ENCODE data around the gene EXOSC7.

EXOSC7 gene

GRCh38 chr3:44976002-44976815 is at the start of gene EXOSC7, which contains the start of gene ZDHHC3:
EXOSC7 (plus strand) TSS chr3:44976244; CDS start chr3:44976278, 34 bp downstream.
ZDHHC3 (minus strand) TSS chr3:44976174; CDS start chr3:44959436, 16,738 bp downstream.
- Histone ChIP-seq H3K4me1 (ENCODE audit: control insufficient read depth, insufficient read depth, low read length, unreplicated experiment) (peaks cover 25% of the 10 kb centered on the region), H3K4me3 (ENCODE audit: low read depth, low read length) (peak within 1 kb of the TSS; percentile 99), H3K36me3 (ENCODE audit: insufficient read depth, low read length) (no peaks in the 10 kb centered on the region), H2AFZ (ENCODE audit: low read length, unreplicated experiment) (peak within 1 kb of the TSS; percentile 100), H3K27me3 (ENCODE audit: insufficient read depth, low read length) (no peaks in the 10 kb centered on the region), H3K27ac (ENCODE audit: low read depth, low read length) (peak within 1 kb of the TSS; percentile 55), H3K79me2 (ENCODE audit: control insufficient read depth, insufficient read depth, low read length, unreplicated experiment) (peaks cover 86% of the 10 kb centered on the region)

- Histone ChIP-seq H3K4me3 (ENCODE audit: low read depth, low read length) (no peak overlapping the region), H3K4me1 (ENCODE audit: control insufficient read depth, insufficient read depth, low read length, unreplicated experiment) (peaks cover 10% of the 10 kb centered on the region), H3K79me2 (ENCODE audit: control insufficient read depth, insufficient read depth, low read length, unreplicated experiment) (no peaks in the 10 kb centered on the region), H3K27ac (ENCODE audit: low read depth, low read length) (no peak overlapping the region), H3K27me3 (ENCODE audit: insufficient read depth, low read length) (no peaks in the 10 kb centered on the region), H3K36me3 (ENCODE audit: insufficient read depth, low read length) (no peaks in the 10 kb centered on the region; the same call in 1 of the 2 replicates), H2AFZ (ENCODE audit: low read length, unreplicated experiment) (no peak overlapping the region)
Observed at GRCh38 chr3:44926921-44927320, 49.1 kb upstream of the EXOSC7 start.

GRCh38 chr3:44927371-44927770 is 48.7 kb upstream of the EXOSC7 start:
- no peaks in the 10 kb centered on the region; the same call in 1 of the 2 replicates for H3K36me3 ChIP-seq (ENCODE audit: insufficient read depth, low read length)

GRCh38 chr3:44929782-44930181 is 46.3 kb upstream of the EXOSC7 start:
- H3K36me3 ChIP-seq (ENCODE audit: insufficient read depth, low read length), result no peaks in the 10 kb centered on the region; the same call in 1 of the 2 replicates
- no peak overlapping the region for H3K27ac ChIP-seq (ENCODE audit: low read depth, low read length)
- no peaks in the 10 kb centered on the region for H3K79me2 ChIP-seq (ENCODE audit: control insufficient read depth, insufficient read depth, low read length, unreplicated experiment)
- no peaks in the 10 kb centered on the region for H3K27me3 ChIP-seq (ENCODE audit: insufficient read depth, low read length)
- no peak overlapping the region for H3K4me3 ChIP-seq (ENCODE audit: low read depth, low read length)
- H3K4me1 ChIP-seq (ENCODE audit: control insufficient read depth, insufficient read depth, low read length, unreplicated experiment), result peaks cover under 1% of the 10 kb centered on the region
- no peak overlapping the region for H2AFZ ChIP-seq (ENCODE audit: low read length, unreplicated experiment)

More at GRCh38 chr3:44927371-44927770, 48.7 kb upstream of the EXOSC7 start:
- Histone ChIP-seq H3K4me1 (ENCODE audit: control insufficient read depth, insufficient read depth, low read length, unreplicated experiment) (peaks cover 10% of the 10 kb centered on the region), H3K4me3 (ENCODE audit: low read depth, low read length) (no peak overlapping the region), H3K27me3 (ENCODE audit: insufficient read depth, low read length) (no peaks in the 10 kb centered on the region), H3K79me2 (ENCODE audit: control insufficient read depth, insufficient read depth, low read length, unreplicated experiment) (no peaks in the 10 kb centered on the region), H3K27ac (ENCODE audit: low read depth, low read length) (no peak overlapping the region), H2AFZ (ENCODE audit: low read length, unreplicated experiment) (no peak overlapping the region)

GRCh38 chr3:44930911-44931310 is 45.1 kb upstream of the EXOSC7 start:
- Histone ChIP-seq H2AFZ (ENCODE audit: low read length, unreplicated experiment) (no peak overlapping the region), H3K4me1 (ENCODE audit: control insufficient read depth, insufficient read depth, low read length, unreplicated experiment) (no peaks in the 10 kb centered on the region), H3K27ac (ENCODE audit: low read depth, low read length) (no peak overlapping the region), H3K27me3 (ENCODE audit: insufficient read depth, low read length) (no peaks in the 10 kb centered on the region), H3K4me3 (ENCODE audit: low read depth, low read length) (no peak overlapping the region), H3K79me2 (ENCODE audit: control insufficient read depth, insufficient read depth, low read length, unreplicated experiment) (no peaks in the 10 kb centered on the region), H3K36me3 (ENCODE audit: insufficient read depth, low read length) (no peaks in the 10 kb centered on the region; the same call in 1 of the 2 replicates)

- no peaks in the 10 kb centered on the region for H3K4me1 ChIP-seq (ENCODE audit: control insufficient read depth, insufficient read depth, low read length, unreplicated experiment)
- no peaks in the 10 kb centered on the region for H3K79me2 ChIP-seq (ENCODE audit: control insufficient read depth, insufficient read depth, low read length, unreplicated experiment)
- H3K36me3 ChIP-seq (ENCODE audit: insufficient read depth, low read length), result peaks cover 5% of the 10 kb centered on the region
- H2AFZ ChIP-seq (ENCODE audit: low read length, unreplicated experiment), result no peak overlapping the region
- H3K27ac ChIP-seq (ENCODE audit: low read depth, low read length), result no peak overlapping the region
- H3K27me3 ChIP-seq (ENCODE audit: insufficient read depth, low read length), result no peaks in the 10 kb centered on the region
- H3K4me3 ChIP-seq (ENCODE audit: low read depth, low read length), result no peak overlapping the region
Observed at GRCh38 chr3:44931791-44932190, 44.3 kb upstream of the EXOSC7 start.

GRCh38 chr3:44932271-44932670 is 43.8 kb upstream of the EXOSC7 start:
- Histone ChIP-seq H3K4me1 (ENCODE audit: control insufficient read depth, insufficient read depth, low read length, unreplicated experiment) (no peaks in the 10 kb centered on the region), H3K27me3 (ENCODE audit: insufficient read depth, low read length) (no peaks in the 10 kb centered on the region), H3K27ac (ENCODE audit: low read depth, low read length) (no peak overlapping the region), H3K36me3 (ENCODE audit: insufficient read depth, low read length) (peaks cover 5% of the 10 kb centered on the region), H3K4me3 (ENCODE audit: low read depth, low read length) (no peak overlapping the region), H2AFZ (ENCODE audit: low read length, unreplicated experiment) (no peak overlapping the region), H3K79me2 (ENCODE audit: control insufficient read depth, insufficient read depth, low read length, unreplicated experiment) (no peaks in the 10 kb centered on the region)

- Histone ChIP-seq H3K27me3 (ENCODE audit: insufficient read depth, low read length) (no peaks in the 10 kb centered on the region), H3K79me2 (ENCODE audit: control insufficient read depth, insufficient read depth, low read length, unreplicated experiment) (no peaks in the 10 kb centered on the region), H3K36me3 (ENCODE audit: insufficient read depth, low read length) (peaks cover 5% of the 10 kb centered on the region), H3K27ac (ENCODE audit: low read depth, low read length) (no peak overlapping the region), H3K4me1 (ENCODE audit: control insufficient read depth, insufficient read depth, low read length, unreplicated experiment) (no peaks in the 10 kb centered on the region), H2AFZ (ENCODE audit: low read length, unreplicated experiment) (no peak overlapping the region), H3K4me3 (ENCODE audit: low read depth, low read length) (no peak overlapping the region)
Observed at GRCh38 chr3:44932986-44933944, 42.8 kb upstream of the EXOSC7 start.

- Histone ChIP-seq H3K27me3 (ENCODE audit: insufficient read depth, low read length) (no peaks in the 10 kb centered on the region), H3K4me3 (ENCODE audit: low read depth, low read length) (no peak overlapping the region), H2AFZ (ENCODE audit: low read length, unreplicated experiment) (no peak overlapping the region), H3K27ac (ENCODE audit: low read depth, low read length) (no peak overlapping the region), H3K36me3 (ENCODE audit: insufficient read depth, low read length) (peaks cover 22% of the 10 kb centered on the region), H3K4me1 (ENCODE audit: control insufficient read depth, insufficient read depth, low read length, unreplicated experiment) (peaks cover 17% of the 10 kb centered on the region), H3K79me2 (ENCODE audit: control insufficient read depth, insufficient read depth, low read length, unreplicated experiment) (no peaks in the 10 kb centered on the region)
Observed at GRCh38 chr3:44939581-44940036, 36.4 kb upstream of the EXOSC7 start.

- Histone ChIP-seq H3K36me3 (ENCODE audit: insufficient read depth, low read length) (peaks cover 17% of the 10 kb centered on the region; the same call in 1 of the 2 replicates), H2AFZ (ENCODE audit: low read length, unreplicated experiment) (no peak overlapping the region)
Observed at GRCh38 chr3:44942202-44942921, 33.7 kb upstream of the EXOSC7 start.

More at GRCh38 chr3:44942202-44942921, 33.7 kb upstream of the EXOSC7 start:
- Histone ChIP-seq H3K79me2 (ENCODE audit: control insufficient read depth, insufficient read depth, low read length, unreplicated experiment) (no peaks in the 10 kb centered on the region), H3K4me3 (ENCODE audit: low read depth, low read length) (no peak overlapping the region), H3K4me1 (ENCODE audit: control insufficient read depth, insufficient read depth, low read length, unreplicated experiment) (peaks cover 17% of the 10 kb centered on the region), H3K27me3 (ENCODE audit: insufficient read depth, low read length) (no peaks in the 10 kb centered on the region), H3K27ac (ENCODE audit: low read depth, low read length) (peak overlapping the region; percentile 42; the same call in 1 of the 2 replicates)

Measured in ACC112 (cell line).